GM13977 (cell line): ENCODE results near the gene ZNF609.
A peak's percentile ranks its signal among the peaks of the same experiment; 100 is the strongest.
"Not testable (repeated sequence)": the region's sequence is repeated elsewhere in the genome, so short reads cannot be mapped to it uniquely, and the experiment has no call there.

Source experiments
- DNase-seq: peaks from one replicate; pipeline ENCODE4 v3.0.0; 2012; ENCODE audit warnings: low spot score
- CTCF ChIP-seq: IDR thresholded peaks from 2 replicates; pipeline ENCODE4 v1.5.1; 2012; ENCODE audit warnings: mild to moderate bottlenecking, control low read depth; ENCODE audit not compliant: insufficient read depth; ENCODE audit errors: extremely low read depth, missing control alignments
- in situ Hi-C: fragments of 300-500 bp; cut with MboI; formaldehyde crosslinking; loops from one replicate; pipeline ENCODE4 v1.12.0; 2022; ENCODE audit warnings: low sequenced_read_pairs, low pct_unique_long_range_greater_than_20kb, mixed read lengths, inconsistent platforms; ENCODE audit not compliant: unreplicated experiment

Gene ZNF609

GRCh38 chr15:64596701-64597476 is 136.5 kb downstream of the ZNF609 start:
- no peak for TF ChIP-seq CTCF
- in situ Hi-C loops: no loop called here
- no peak for DNase-seq

DNA sequence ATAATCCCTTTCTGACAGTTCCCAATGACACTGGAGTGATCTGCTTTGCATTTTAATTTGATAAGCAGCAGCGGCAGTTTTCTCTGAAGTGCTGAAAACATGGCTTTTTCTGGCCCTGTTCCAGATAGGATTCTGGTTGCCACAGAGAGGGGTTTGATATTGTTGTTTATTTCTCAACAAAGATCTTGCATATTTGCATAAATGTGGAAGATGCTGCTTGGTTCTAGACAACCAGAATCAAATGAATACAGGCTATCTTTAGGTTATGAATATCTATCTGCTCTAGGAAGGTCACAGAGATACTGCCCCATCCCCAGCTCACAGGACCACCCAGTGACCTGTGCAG is 137.1 kb downstream of the ZNF609 start:
- in situ Hi-C loops: no loop called here
- peak; percentile 4 for DNase-seq
- no peak for TF ChIP-seq CTCF

DNA sequence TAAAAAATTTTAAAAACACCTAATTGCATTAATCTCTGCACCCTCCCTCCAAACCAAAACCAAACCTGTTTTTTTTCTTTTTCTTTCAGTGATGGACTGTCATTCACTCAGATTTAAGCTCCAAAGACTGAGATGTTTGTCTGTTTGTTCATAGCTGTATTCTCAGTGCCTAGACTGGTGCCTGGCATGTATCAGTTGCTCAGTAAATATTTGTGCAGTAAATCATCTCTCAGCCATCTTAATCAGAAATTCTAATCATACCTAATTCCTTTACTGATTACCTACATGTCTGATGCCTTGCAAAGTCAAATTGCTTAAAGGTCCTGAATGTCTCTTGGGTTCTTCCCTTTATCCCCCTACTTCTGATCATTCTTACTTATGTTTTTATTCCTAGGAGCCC is 138.8 kb downstream of the ZNF609 start:
- in situ Hi-C loops: no loop called here
- no peak for DNase-seq
- TF ChIP-seq CTCF: no peak

- no peak for TF ChIP-seq CTCF
- in situ Hi-C loops: no loop called here
- DNase-seq: no peak
Measured at GRCh38 chr15:64599716-64600115, 139.3 kb downstream of the ZNF609 start.

GRCh38 chr15:64600794-64601193 is 140.4 kb downstream of the ZNF609 start:
- DNase-seq: peak; percentile 4
- TF ChIP-seq CTCF: no peak
- in situ Hi-C loops: no loop called here

GRCh38 chr15:64604319-64604718 is 143.9 kb downstream of the ZNF609 start:
- TF ChIP-seq CTCF: no peak
- in situ Hi-C loops: no loop called here
- peak; percentile 5 for DNase-seq

DNA sequence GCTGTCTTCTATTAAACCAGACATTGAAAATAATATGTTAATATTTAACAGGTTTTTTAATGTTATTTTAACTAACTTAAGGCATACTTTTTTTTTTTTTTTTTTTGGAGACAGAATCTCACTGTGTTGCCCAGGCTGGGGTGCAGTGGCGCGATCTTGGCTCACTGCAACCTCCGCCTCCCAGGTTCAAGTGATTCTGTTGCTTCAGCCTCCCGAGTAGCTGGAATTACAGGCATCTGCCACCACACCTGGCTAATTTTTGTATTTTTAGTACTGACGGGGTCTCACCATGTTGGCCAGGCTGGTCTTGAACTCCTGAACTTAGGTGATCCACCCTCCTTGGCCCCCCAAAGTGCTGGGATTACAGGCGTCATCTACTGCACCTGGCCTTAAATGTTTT is 147.0 kb downstream of the ZNF609 start:
- in situ Hi-C loops, DNase-seq: not testable (repeated sequence)
